DND-41 (cell line): Measurements from ENCODE around the gene UGT1A1.

Experiments used
- EZH2 ChIP-seq: IDR thresholded peaks from 3 replicates; pipeline ENCODE4 v1.6.1; 2012; ENCODE audit warnings: borderline replicate concordance, low read depth, mild to moderate bottlenecking, moderate library complexity, low read length, inconsistent platforms; ENCODE audit not compliant: severe bottlenecking
- TF ChIP-seq, protein P1 (sequence below): IDR thresholded peaks from 2 replicates; pipeline ENCODE4 v1.5.1; 2012; ENCODE audit warnings: borderline replicate concordance, low read length, moderate library complexity, mild to moderate bottlenecking; ENCODE audit not compliant: poor library complexity, severe bottlenecking; ENCODE audit errors: extremely low read depth

DNA sequence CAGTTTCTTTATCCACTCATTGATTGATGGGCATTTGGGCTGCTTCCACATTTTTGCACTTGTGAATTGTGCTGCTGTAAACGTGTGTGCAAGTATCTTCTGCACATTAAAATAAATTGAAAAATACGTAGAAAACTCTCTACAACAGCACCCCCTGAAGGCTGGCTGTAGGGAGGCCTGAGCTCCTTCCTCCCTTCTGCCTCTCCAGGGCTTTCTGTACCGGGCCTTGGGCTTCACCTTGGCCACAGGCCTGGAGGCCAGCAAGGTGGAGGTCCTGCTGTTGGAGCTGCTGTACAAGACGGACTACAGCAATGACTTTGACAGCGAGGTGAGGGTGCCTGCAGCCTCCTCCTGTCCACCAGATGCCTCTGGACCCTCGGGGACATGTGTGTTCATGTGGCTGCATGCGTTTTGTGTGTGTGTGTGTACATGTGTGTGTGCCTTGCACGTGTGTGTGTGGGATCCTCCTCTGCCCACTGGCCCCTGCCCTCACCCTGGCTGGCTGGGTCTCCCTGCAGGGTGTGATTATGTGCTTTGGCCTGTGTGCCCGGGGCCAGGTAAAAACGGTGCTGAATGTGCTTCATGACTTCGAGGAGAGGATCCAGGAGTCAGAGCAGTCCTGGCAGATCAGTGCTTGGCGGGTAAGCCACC lies 47.3 kb downstream of the UGT1A1 start:
- TF ChIP-seq, protein P1, sequence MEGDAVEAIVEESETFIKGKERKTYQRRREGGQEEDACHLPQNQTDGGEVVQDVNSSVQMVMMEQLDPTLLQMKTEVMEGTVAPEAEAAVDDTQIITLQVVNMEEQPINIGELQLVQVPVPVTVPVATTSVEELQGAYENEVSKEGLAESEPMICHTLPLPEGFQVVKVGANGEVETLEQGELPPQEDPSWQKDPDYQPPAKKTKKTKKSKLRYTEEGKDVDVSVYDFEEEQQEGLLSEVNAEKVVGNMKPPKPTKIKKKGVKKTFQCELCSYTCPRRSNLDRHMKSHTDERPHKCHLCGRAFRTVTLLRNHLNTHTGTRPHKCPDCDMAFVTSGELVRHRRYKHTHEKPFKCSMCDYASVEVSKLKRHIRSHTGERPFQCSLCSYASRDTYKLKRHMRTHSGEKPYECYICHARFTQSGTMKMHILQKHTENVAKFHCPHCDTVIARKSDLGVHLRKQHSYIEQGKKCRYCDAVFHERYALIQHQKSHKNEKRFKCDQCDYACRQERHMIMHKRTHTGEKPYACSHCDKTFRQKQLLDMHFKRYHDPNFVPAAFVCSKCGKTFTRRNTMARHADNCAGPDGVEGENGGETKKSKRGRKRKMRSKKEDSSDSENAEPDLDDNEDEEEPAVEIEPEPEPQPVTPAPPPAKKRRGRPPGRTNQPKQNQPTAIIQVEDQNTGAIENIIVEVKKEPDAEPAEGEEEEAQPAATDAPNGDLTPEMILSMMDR, result peak; percentile 18
- TF ChIP-seq EZH2, result no peak
